KMS-11 (cell line): Measurements from ENCODE around the gene S100A8.

Experiments used
- H2AFZ ChIP-seq: fragments of 200-600 bp; sonication (generic); 2 replicates; pipeline ENCODE4 v1.6.1; 2016; ENCODE audit warnings: antibody characterized with exemption, mixed run types, low read depth
- H3K27ac ChIP-seq: fragments of 200-600 bp; sonication (generic); 2 replicates; pipeline ENCODE4 v1.6.1; 2016; ENCODE audit warnings: mild to moderate bottlenecking, mixed run types
- H3K27me3 ChIP-seq: fragments of 200-600 bp; sonication (generic); 2 replicates; pipeline ENCODE4 v1.6.1; 2017; ENCODE audit warnings: mild to moderate bottlenecking, low read depth, mixed run types, moderate library complexity; ENCODE audit not compliant: insufficient read depth
- H3K36me3 ChIP-seq: fragments of 200-600 bp; sonication (generic); 2 replicates; pipeline ENCODE4 v1.6.1; 2017; ENCODE audit warnings: mild to moderate bottlenecking, mixed run types; ENCODE audit not compliant: insufficient read depth
- H3K4me1 ChIP-seq: fragments of 200-600 bp; sonication (generic); 2 replicates; pipeline ENCODE4 v1.6.1; 2016; ENCODE audit warnings: mild to moderate bottlenecking, low read depth, mixed run types; ENCODE audit not compliant: poor library complexity, severe bottlenecking
- H3K4me2 ChIP-seq: fragments of 200-600 bp; sonication (generic); 2 replicates; pipeline ENCODE4 v1.7.0; 2016; ENCODE audit warnings: mild to moderate bottlenecking, mixed run types
- H3K4me3 ChIP-seq: fragments of 200-600 bp; sonication (generic); IDR thresholded peaks from 2 replicates; pipeline ENCODE4 v1.6.1; 2017; ENCODE audit warnings: low read depth, low read length, mixed read lengths; ENCODE audit not compliant: insufficient read depth
- H3K79me2 ChIP-seq: fragments of 200-600 bp; sonication (generic); 2 replicates; pipeline ENCODE4 v1.6.1; 2016; ENCODE audit warnings: low read depth, mixed run types; ENCODE audit not compliant: insufficient read depth
- H3K9ac ChIP-seq: fragments of 200-600 bp; sonication (generic); 2 replicates; pipeline ENCODE4 v1.6.1; 2016; ENCODE audit warnings: mild to moderate bottlenecking, mixed run types
- H4K20me1 ChIP-seq: fragments of 200-600 bp; sonication (generic); 2 replicates; pipeline ENCODE4 v1.6.1; 2016; ENCODE audit warnings: mild to moderate bottlenecking, mixed run types; ENCODE audit not compliant: insufficient read depth
- TF ChIP-seq, protein P1 (sequence below): fragments of 200-600 bp; sonication (generic); conservative IDR thresholded peaks from 2 replicates; pipeline ENCODE4 v1.6.1; 2017; ENCODE audit warnings: low read depth, mild to moderate bottlenecking, antibody characterized with exemption, low read length, moderate library complexity, mixed read lengths

S100A8 gene

DNA sequence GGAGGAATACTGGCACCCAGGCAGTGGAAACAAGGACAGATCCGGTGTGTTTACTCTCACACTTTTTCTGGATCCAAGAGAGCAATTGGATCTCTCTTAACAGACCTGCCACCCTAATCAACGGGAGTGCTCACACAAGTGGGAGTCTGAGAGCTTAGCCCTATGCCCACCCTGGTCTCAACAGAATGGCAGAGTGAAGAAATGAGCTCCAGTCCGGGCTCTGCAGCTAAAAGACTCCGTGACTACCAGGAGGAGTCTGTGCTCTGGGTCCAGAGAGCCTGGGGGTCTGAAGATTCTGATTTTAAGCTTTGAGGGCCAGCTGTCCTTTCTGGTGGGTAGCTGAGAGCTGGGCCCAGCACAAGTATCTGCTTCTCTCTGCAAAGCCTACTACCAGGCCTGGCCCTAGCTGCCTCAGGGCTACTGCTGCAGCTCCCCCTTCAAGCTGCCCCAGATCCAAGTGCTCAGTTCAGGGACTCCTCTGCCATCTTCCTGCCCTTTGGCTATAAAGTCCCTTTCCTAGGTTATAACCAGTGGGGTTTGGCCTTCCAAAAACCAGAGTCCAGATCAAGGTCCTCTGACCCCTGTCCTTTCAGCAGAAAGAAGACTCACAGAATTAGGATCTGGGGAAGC lies 29.3 kb downstream of the S100A8 start:
- Histone ChIP-seq H3K27ac (no peak overlapping the region), H3K4me2 (no peak overlapping the region), H4K20me1 (no peaks in the 10 kb centered on the region), H3K36me3 (no peaks in the 10 kb centered on the region), H2AFZ (no peak overlapping the region), H3K4me1 (no peaks in the 10 kb centered on the region), H3K9ac (no peak overlapping the region), H3K79me2 (no peaks in the 10 kb centered on the region), H3K4me3 (no peak overlapping the region), H3K27me3 (no peaks in the 10 kb centered on the region)
- TF ChIP-seq, protein P1, sequence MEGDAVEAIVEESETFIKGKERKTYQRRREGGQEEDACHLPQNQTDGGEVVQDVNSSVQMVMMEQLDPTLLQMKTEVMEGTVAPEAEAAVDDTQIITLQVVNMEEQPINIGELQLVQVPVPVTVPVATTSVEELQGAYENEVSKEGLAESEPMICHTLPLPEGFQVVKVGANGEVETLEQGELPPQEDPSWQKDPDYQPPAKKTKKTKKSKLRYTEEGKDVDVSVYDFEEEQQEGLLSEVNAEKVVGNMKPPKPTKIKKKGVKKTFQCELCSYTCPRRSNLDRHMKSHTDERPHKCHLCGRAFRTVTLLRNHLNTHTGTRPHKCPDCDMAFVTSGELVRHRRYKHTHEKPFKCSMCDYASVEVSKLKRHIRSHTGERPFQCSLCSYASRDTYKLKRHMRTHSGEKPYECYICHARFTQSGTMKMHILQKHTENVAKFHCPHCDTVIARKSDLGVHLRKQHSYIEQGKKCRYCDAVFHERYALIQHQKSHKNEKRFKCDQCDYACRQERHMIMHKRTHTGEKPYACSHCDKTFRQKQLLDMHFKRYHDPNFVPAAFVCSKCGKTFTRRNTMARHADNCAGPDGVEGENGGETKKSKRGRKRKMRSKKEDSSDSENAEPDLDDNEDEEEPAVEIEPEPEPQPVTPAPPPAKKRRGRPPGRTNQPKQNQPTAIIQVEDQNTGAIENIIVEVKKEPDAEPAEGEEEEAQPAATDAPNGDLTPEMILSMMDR: no peak

DNA sequence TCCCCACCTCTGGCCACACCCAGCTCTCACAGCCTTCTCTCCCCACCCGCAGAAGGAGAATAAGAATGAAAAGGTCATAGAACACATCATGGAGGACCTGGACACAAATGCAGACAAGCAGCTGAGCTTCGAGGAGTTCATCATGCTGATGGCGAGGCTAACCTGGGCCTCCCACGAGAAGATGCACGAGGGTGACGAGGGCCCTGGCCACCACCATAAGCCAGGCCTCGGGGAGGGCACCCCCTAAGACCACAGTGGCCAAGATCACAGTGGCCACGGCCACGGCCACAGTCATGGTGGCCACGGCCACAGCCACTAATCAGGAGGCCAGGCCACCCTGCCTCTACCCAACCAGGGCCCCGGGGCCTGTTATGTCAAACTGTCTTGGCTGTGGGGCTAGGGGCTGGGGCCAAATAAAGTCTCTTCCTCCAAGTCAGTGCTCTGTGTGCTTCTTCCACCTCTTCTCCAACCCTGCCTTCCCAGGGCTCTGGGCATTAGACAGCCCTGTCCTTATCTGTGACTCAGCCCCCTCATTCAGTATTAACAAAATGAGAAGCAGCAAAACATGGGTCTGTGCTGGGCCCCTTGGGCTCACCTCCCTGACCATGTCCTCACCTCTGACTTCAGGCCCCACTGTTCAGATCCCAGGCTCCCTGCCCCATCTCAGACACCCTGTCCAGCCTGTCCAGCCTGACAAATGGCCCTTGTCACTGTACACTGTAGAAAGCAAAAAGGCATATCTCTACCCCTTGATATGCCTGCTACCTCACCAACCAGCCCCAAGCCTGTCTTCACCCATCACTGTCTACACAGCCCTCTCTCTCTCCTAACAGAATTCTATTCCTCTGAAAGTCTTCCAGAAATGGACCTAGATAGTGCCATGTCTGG lies 30.0 kb downstream of the S100A8 start:
- Histone ChIP-seq H3K27ac (no peak overlapping the region), H3K9ac (no peak overlapping the region), H4K20me1 (no peaks in the 10 kb centered on the region), H3K4me2 (no peak overlapping the region), H3K4me3 (no peak overlapping the region), H2AFZ (no peak overlapping the region), H3K79me2 (no peaks in the 10 kb centered on the region), H3K27me3 (no peaks in the 10 kb centered on the region), H3K36me3 (no peaks in the 10 kb centered on the region), H3K4me1 (no peaks in the 10 kb centered on the region)
- TF ChIP-seq, protein P1: no peak

DNA sequence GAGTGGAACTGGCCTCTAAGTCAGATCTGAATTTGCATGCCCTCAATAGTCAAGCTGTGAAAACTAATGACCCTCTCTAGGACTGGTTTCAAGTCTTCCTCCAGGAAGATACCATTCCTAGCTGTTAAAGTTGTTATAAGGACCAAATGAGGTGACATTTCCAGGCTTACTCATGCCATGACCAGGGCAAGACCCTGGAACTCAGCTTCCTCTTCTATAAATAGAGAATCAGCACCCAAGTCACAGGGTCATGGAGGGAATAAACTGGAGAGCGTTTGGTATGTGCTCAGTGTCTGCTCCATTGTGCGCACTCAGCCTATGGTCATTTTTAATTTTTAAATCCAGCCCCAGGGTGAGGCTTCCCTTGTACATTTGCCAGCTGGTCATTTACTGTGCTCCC lies 30.7 kb downstream of the S100A8 start:
- Histone ChIP-seq H3K36me3 (no peaks in the 10 kb centered on the region), H3K79me2 (no peaks in the 10 kb centered on the region), H4K20me1 (no peaks in the 10 kb centered on the region), H2AFZ (no peak overlapping the region), H3K27ac (no peak overlapping the region), H3K4me2 (no peak overlapping the region), H3K4me1 (no peaks in the 10 kb centered on the region), H3K27me3 (no peaks in the 10 kb centered on the region), H3K9ac (no peak overlapping the region), H3K4me3 (no peak overlapping the region)
- TF ChIP-seq, protein P1: no peak

DNA sequence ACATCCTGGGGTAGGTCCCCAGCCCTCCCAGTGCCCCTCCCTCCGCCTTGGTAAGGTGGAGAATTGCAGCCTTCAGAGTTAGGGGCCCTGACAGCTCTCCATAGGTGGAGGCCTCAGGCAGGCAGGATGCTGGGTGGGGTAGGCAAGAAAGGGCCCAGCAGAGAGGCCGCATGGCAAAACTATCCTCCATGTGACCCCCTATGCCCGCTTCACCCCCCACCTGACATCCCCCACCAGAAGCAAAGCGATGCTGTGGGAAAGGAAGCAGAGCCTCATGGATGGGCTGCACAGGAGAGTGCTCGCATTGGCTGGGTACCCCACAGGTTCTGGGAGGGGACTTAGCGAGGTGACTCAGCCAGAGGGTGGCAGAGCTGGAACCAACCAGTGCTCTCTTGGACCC lies 31.6 kb downstream of the S100A8 start:
- H3K4me1 ChIP-seq: peaks cover 6% of the 10 kb centered on the region
- H3K9ac ChIP-seq: no peak overlapping the region
- no peaks in the 10 kb centered on the region for H4K20me1 ChIP-seq
- no peaks in the 10 kb centered on the region for H3K79me2 ChIP-seq
- H2AFZ ChIP-seq: no peak overlapping the region
- TF ChIP-seq, protein P1: no peak
- H3K27me3 ChIP-seq: no peaks in the 10 kb centered on the region
- no peak overlapping the region for H3K4me2 ChIP-seq
- no peaks in the 10 kb centered on the region for H3K36me3 ChIP-seq
- H3K4me3 ChIP-seq: peak overlapping the region; percentile 17
- H3K27ac ChIP-seq: no peak overlapping the region
